GM12874 (cell line): ENCODE measurements around the gene SHB.

ENCODE experiments used
- CTCF ChIP-seq: IDR thresholded peaks from 2 replicates; pipeline ENCODE4 v1.5.1; 2011; ENCODE audit warnings: low read depth, mild to moderate bottlenecking, control low read depth, low read length, moderate library complexity; ENCODE audit not compliant: insufficient read depth

SHB gene

DNA sequence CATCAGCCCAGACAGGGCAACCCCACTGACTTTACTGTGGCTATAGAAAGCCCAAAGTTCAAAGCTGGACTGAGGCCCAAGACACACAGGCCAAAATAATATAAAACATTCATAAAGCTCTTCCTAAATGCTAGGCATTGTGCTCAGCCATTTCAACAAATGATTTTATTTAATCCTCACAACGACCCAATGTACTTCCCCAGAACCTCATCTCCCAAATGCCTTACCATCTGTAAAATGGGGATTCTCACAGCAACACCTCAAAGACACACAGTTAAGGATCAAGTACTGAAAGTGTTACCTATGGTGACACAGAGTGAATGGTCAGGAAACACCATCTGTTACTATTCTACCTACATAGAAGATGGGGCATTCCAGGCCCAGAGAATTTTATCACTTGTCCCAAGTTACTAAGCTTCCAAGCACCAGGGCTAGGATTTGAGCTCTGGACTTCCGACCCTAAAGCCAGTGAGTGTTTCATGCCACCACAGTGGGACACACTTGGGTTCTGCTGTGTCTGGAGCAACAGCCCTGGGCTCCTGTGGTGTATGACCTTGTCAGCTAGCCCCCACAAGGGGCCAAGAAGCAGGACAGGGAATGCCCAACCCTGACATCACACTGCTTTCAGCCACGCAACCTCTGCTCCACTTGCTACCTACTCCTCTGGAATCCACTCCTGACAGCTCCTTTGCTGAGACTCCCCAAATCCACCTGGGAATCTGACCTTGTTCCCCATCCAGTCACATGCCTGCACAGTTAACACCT is 15.1 kb downstream of the SHB start:
- no peak for TF ChIP-seq CTCF

DNA sequence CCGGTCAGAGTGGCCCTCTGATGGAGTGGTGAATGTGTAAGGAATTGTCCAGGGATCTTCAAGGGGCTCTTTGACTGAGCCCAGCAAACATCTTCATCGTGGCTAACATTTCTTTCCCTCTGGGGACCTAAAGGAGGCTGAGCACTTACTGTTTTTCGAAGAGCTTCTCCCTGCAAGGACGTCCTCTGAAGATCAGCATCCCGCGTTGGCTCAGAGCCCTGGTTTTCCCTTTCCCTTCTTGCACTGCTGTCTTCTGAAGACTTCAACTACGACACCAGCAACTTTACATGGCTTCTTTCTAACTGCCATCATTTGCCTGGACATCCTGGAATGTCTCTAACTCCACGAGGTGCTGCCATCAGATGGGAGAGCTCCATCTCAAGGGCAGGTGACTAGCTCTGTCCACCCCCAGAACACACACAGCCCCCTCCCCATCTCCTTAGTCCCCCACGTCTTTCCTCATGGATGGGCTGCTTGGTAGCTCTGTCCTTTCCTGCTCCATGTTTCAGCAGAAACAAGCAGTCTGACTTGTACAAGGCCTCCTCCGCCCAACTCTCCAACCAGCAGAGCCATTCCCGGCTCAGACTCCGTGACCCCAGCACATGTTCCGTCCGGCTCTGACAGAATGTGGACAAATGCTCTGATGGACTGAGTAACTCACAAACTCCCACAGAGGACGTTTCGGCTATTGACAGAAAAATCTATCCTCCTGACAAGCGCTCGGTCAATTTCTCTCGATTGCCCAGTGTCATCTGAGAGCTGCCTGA is 17.1 kb downstream of the SHB start:
- no peak for TF ChIP-seq CTCF

- TF ChIP-seq CTCF, result no peak
These were observed 20.6 kb downstream of the SHB start for GRCh38 chr9:38048316-38048969.

GRCh38 chr9:38047301-38048251 is 21.5 kb downstream of the SHB start:
- TF ChIP-seq CTCF, result no peak

DNA sequence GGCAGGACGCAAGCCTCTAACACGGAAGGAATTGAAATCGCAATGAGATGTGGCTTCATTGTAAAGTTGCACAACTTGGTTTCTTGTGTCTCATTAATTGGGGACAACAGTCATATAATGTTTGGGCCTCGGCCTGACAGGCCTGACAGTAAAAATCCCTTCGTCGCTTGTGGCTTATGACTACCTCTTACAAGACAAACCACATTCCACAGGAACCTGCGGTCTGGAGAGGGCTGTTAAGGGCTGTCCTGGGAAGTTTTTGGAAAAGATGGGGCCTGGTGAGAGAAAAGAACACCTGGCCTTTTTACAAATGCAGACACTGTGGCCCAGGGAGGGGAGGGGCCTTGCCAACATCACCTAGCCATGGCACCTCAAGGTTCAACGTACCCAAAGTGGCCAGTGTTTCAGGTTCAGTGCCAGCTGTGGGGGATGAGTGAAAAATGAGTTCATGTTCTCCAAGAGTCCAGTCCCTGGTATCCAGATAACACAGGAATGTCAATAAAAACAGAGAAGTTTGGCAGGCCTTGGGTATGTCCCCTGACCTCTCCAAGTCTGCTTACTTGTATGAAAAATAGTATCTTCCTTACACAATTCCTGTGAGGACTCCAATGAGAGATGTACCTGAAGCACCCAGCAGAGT is 22.2 kb downstream of the SHB start:
- no peak for TF ChIP-seq CTCF

DNA sequence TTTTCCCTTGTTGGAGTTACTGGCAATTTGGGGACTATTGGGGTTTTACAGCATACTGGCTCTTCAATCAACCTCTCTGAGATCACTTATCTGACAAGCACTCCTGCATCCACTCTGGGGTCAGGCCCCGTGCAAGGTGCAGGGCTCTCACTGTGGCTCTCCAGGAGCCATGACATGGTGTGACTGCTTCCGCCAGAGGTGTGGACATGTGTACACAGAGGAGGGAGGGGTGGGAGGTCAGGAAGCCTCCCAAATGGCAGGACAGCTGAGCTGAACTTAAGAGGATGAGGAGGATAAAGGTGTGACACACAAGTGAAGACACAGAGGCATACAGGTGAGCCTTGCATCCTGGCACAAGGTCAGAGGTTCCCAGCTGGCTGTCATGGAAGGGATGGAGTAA is 24.3 kb downstream of the SHB start:
- no peak for TF ChIP-seq CTCF
